H1 (cell line): ENCODE results near the gene FGF2. TPM values are rescaled to one million over a fixed set of nuclear protein-coding genes. Genes with fewer than 3 reads are reported as not detected.

ENCODE experiments used
- CHD7 ChIP-seq: fragments of 300-600 bp; sonication (generic); IDR thresholded peaks from 2 replicates; pipeline ENCODE4 v1.7.1; 2012; ENCODE audit warnings: low read length, moderate library complexity, mild to moderate bottlenecking, inconsistent platforms; ENCODE audit not compliant: insufficient replicate concordance
- USF2 ChIP-seq: IDR thresholded peaks from 2 replicates; pipeline ENCODE4 v1.6.1; 2011; ENCODE audit warnings: low read length, improper control_type of control experiment
- polyA plus RNA-seq, 7 experiments: library from polyadenylated mRNA; depleted of rRNA in 3 of 7; stranded (reverse) in 5 of 7; unstranded in 2 of 7; fragments of >200 nt in 5 of 7; fragments of 200-250 nt in 2 of 7; gene quantifications; 1 replicate in 5 of 7; 2 replicates in 1 of 7; 4 replicates in 1 of 7; pipeline versions ENCODE4 v1.2.1 to v1.2.3, GENCODE V29; 2011 to 2013; ENCODE audit warnings: missing spikeins in 2 of 7, mixed read lengths in 2 of 7
- total RNA-seq: library from RNA; stranded (reverse); fragmentation: NEBNext Ultra II Directional; extraction: Animal tissue kit (Norgen Biotek cat#: 25700); gene quantifications from 2 replicates; pipeline ENCODE4 v1.2.1, GENCODE V29; 2021

Gene FGF2
- total and polyA plus RNA-seq, 2 of the 8 experiments (the other 6 are each of a cell fraction or from before 2014, with no cell fraction given): 23.4 to 145 TPM

GRCh38 chr4:122836941-122837340, 10.3 kb downstream of the FGF2 start (continued):
- TF ChIP-seq CHD7 (no peak), USF2 (no peak)
